PC-9 (cell line): ENCODE results near the gene CPB1. TPM values are rescaled to one million over a fixed set of nuclear protein-coding genes. Genes with fewer than 3 reads are reported as not detected.
A peak's percentile ranks its signal among the peaks of the same experiment; 100 is the strongest.

Source experiments
- BruUV-seq: library from RNA; stranded (reverse); fragments of 400-500 nt; replicated peaks from 2 replicates; lab custom pipeline; 2021; lab: Mats Ljungman, UMichigan
- CTCF ChIA-PET: fragments of 300-600 bp; sonication (Branson Sonifier 250); formaldehyde crosslinking; loops from one replicate; lab custom pipeline; 2022; ENCODE audit warnings: antibody characterized with exemption; lab: Charles Lee
- POLR2A ChIA-PET: fragments of 300-600 bp; sonication (Branson Sonifier 250); formaldehyde crosslinking; loops from one replicate; lab custom pipeline; 2022; ENCODE audit warnings: antibody characterized with exemption; ENCODE audit not compliant: unreplicated experiment; lab: Charles Lee
- DNase-seq, 2 experiments: peaks; one replicate each; pipeline versions ENCODE4 v3.0.0 to v3.0.0-alpha.2; 2015 to 2022; ENCODE audit warnings: mixed read lengths in 1 of 2
- H2AFZ ChIP-seq: fragments of 200-600 bp; sonication (generic); 2 replicates; pipeline ENCODE4 v1.8.1; 2017; ENCODE audit warnings: antibody characterized with exemption
- H3F3A ChIP-seq: fragments of 200-600 bp; sonication (generic); 2 replicates; pipeline ENCODE4 v1.8.1; 2017; ENCODE audit warnings: antibody characterized with exemption, mild to moderate bottlenecking, low read depth; ENCODE audit not compliant: insufficient read depth
- H3K27ac ChIP-seq: fragments of 200-600 bp; sonication (generic); 2 replicates; pipeline ENCODE4 v1.6.1; 2016; ENCODE audit warnings: mixed run types
- H3K27me3 ChIP-seq: fragments of 200-600 bp; sonication (generic); 2 replicates; pipeline ENCODE4 v1.6.1; 2016; ENCODE audit warnings: low read depth, mixed run types; ENCODE audit not compliant: insufficient read depth
- H3K36me3 ChIP-seq: fragments of 200-600 bp; sonication (generic); 2 replicates; pipeline ENCODE4 v1.6.1; 2016; ENCODE audit warnings: low read depth, mixed run types
- H3K4me1 ChIP-seq: fragments of 200-600 bp; sonication (generic); replicated peaks from 2 replicates; pipeline ENCODE4 v1.6.1; 2016; ENCODE audit warnings: mixed run types; ENCODE audit not compliant: insufficient read depth
- H3K4me2 ChIP-seq: fragments of 200-600 bp; sonication (generic); 2 replicates; pipeline ENCODE4 v1.6.1; 2017; ENCODE audit warnings: mixed run types
- H3K4me3 ChIP-seq: fragments of 200-600 bp; sonication (generic); 2 replicates; pipeline ENCODE4 v1.6.1; 2016; ENCODE audit warnings: mixed run types
- H3K79me2 ChIP-seq: fragments of 200-600 bp; sonication (generic); 2 replicates; pipeline ENCODE4 v1.6.1; 2017; ENCODE audit warnings: low read depth, mixed run types
- H3K9me2 ChIP-seq: fragments of 200-600 bp; sonication (generic); 2 replicates; pipeline ENCODE4 v1.8.1; 2017; ENCODE audit warnings: mild to moderate bottlenecking; ENCODE audit not compliant: insufficient read depth
- H3K9me3 ChIP-seq: fragments of 200-600 bp; sonication (generic); 2 replicates; pipeline ENCODE4 v1.8.1; 2016; ENCODE audit warnings: low read depth; ENCODE audit not compliant: insufficient read depth
- H4K20me1 ChIP-seq: fragments of 200-600 bp; sonication (generic); 2 replicates; pipeline ENCODE4 v1.8.1; 2017; ENCODE audit not compliant: insufficient read depth
- CTCF ChIP-seq: fragments of 200-600 bp; sonication (generic); conservative IDR thresholded peaks from 2 replicates; pipeline ENCODE4 v1.6.1; 2017; ENCODE audit warnings: mixed run types, antibody characterized with exemption, mild to moderate bottlenecking, moderate library complexity
- EZH2 ChIP-seq: fragments of 200-600 bp; sonication (generic); IDR thresholded peaks from 2 replicates; pipeline ENCODE4 v1.8.0; 2017; ENCODE audit warnings: antibody characterized with exemption, low read depth
- intact Hi-C: fragments of 100-400 bp; cut with micrococcal nuclease; formaldehyde crosslinking; loops from one replicate; pipeline ENCODE4 v1.10.0; 2022; ENCODE audit not compliant: unreplicated experiment
- total RNA-seq: library from RNA; stranded (reverse); gene quantifications from 2 replicates; pipeline ENCODE4 v1.2.3, GENCODE V29; 2021

Gene CPB1
- total RNA-seq, 1 experiment from 2014 or later = not detected

GRCh38 chr3:148863297-148863696 lies 35.7 kb downstream of the CPB1 start:
- Histone ChIP-seq H2AFZ (peak overlapping the region; percentile 70; the same call in 1 of the 2 replicates), H3K79me2 (no peaks in the 10 kb centered on the region), H4K20me1 (no peaks in the 10 kb centered on the region), H3K4me2 (no peak overlapping the region), H3K4me3 (no peak overlapping the region), H3K4me1 (no peaks in the 10 kb centered on the region), H3K9me2 (no peaks in the 10 kb centered on the region; the same call in 1 of the 2 replicates), H3F3A (no peaks in the 10 kb centered on the region), H3K27me3 (no peaks in the 10 kb centered on the region), H3K27ac (no peak overlapping the region), H3K36me3 (no peaks in the 10 kb centered on the region), H3K9me3 (no peaks in the 10 kb centered on the region)
- ChIA-PET POLR2A (no interaction called here), CTCF (interaction anchor here (1.1 kb wide), 1 partner anchor 17 kb away, joined by 3 read pairs; no protein-coding TSS in a partner anchor)
- TF ChIP-seq EZH2 (no peak), CTCF (no peak)
- intact Hi-C loops = loop anchor here (5.0 kb wide), 2 partner anchors 136 to 481 kb away; no protein-coding TSS in a partner anchor
- no TSS peak for BruUV-seq
- no peak for DNase-seq

- Histone ChIP-seq H3K9me2 (no peaks in the 10 kb centered on the region; the same call in 1 of the 2 replicates), H3K36me3 (no peaks in the 10 kb centered on the region), H3K79me2 (no peaks in the 10 kb centered on the region), H3K9me3 (no peaks in the 10 kb centered on the region), H3K27ac (no peak overlapping the region), H2AFZ (0 out of 2 replicates have a peak overlapping the region, but pooled peaks have one; percentile 70), H3K4me2 (no peak overlapping the region), H3F3A (no peaks in the 10 kb centered on the region), H4K20me1 (no peaks in the 10 kb centered on the region), H3K4me3 (no peak overlapping the region), H3K4me1 (no peaks in the 10 kb centered on the region), H3K27me3 (no peaks in the 10 kb centered on the region)
- no peak for DNase-seq
- ChIA-PET CTCF (no interaction called here), POLR2A (no interaction called here)
- intact Hi-C loops = loop anchor here (5.0 kb wide), 2 partner anchors 137 to 482 kb away; no protein-coding TSS in a partner anchor
- no TSS peak for BruUV-seq
- TF ChIP-seq EZH2 (no peak), CTCF (no peak)
These were observed 36.2 kb downstream of the CPB1 start for GRCh38 chr3:148863814-148864213.

- DNase-seq = no peak
- intact Hi-C loops = no loop called here
- ChIA-PET CTCF (no interaction called here), POLR2A (interaction anchor here (0.6 kb wide), 1 partner anchor 492 kb away, joined by 6 read pairs; no protein-coding TSS in a partner anchor)
- TF ChIP-seq CTCF (no peak), EZH2 (no peak)
- no peaks in the 10 kb centered on the region for H3K79me2 ChIP-seq
- no peaks in the 10 kb centered on the region for H4K20me1 ChIP-seq
- H3K27me3 ChIP-seq = no peaks in the 10 kb centered on the region
- no peaks in the 10 kb centered on the region for H3K9me3 ChIP-seq
- H3K4me1 ChIP-seq = no peaks in the 10 kb centered on the region
- no peak within 1 kb of the TSS for H3K27ac ChIP-seq
- no peaks in the 10 kb centered on the region for H3F3A ChIP-seq
- no peak within 1 kb of the TSS for H2AFZ ChIP-seq
- no TSS peak for BruUV-seq
- H3K4me3 ChIP-seq = no peak within 1 kb of the TSS
- H3K9me2 ChIP-seq = no peaks in the 10 kb centered on the region; the same call in 1 of the 2 replicates
- no peaks in the 10 kb centered on the region for H3K36me3 ChIP-seq
- H3K4me2 ChIP-seq = no peak within 1 kb of the TSS
These were observed 37.4 kb downstream of the CPB1 start, which contains the start of gene CPA3 for GRCh38 chr3:148865049-148865448. Gene CPA3 (plus strand): TSS chr3:148865296. CDS start chr3:148865308, 12 bp downstream.
